ENCODE measurements around the gene DEFB124.
"Not testable (repeated sequence)": the region's sequence is repeated elsewhere in the genome, so short reads cannot be mapped to it uniquely, and the experiment has no call there.

DEFB124 gene

DNA sequence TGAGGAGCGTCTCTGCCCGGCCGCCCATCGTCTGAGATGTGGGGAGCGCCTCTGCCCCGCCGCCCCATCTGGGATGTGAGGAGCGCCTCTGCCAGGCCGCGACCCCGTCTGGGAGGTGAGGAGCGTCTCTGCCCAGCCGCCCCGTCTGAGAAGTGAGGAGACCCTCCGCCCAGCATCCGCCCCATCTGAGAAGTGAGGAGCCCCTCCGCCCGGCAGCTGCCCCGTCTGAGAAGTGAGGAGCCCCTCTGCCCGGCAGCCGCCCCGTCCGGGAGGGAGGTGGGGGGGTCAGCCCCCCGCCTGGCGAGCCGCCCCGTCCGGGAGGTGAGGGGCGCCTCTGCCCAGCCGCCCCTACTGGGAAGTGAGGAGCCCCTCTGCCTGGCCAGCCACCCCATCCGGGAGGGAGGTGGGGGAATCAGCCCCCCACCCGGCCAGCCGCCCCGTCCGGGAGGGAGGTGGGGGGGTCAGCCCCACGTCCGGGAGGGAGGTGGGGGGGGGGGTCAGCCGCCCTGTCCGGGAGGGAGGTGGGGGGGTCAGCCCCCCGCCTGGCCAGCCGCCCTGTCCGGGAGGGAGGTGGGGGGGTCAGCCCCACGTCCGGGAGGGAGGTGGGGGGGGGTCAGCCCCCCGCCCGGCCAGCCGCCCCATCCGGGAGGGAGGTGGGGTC, 47.9 kb downstream of the DEFB124 start:
- not testable (repeated sequence) for DNase-seq (ENCODE audit: low read depth in 3 of 3)

DNA sequence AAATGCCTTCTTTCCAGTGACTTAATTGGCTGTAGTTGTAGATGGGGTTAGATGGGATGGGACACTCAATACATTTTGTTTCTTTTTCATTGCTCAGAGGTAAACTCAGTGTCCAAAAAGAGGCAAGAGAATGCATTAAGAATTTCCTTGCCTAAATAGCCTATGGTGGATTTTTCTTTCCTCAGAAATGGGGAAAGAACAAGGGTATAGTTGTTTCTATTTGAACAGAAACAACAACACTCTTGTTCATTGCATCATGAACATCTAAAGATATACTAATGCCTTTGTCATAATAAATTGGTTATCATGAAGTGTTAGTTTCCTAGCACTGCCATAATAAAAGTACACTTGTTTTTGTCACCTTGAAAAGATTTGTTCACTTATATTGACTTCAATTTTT, 49.1 kb downstream of the DEFB124 start:
- DNase-seq (ENCODE audit: low read depth in 3 of 3): no peak

DNA sequence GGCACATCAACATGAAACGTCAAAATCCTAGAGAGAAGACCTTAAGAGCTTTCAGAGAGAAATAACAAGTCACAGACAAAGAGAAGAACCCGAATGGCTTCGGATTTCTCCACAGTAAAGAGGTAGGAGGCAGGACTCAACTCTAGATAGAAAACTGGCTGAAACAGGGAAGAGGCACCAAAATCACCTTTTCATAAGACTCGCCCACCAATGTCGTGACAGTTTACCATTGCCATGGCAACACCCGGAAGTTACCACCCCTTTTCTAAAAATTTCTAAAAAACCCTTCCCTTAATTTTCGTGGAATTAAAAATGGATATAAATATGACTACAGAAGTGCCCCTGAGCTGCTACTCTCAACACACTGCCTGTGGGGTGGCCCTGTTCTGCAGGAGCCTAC, 56.6 kb downstream of the DEFB124 start:
- DNase-seq (ENCODE audit: low read depth in 3 of 3): no peak

DNA sequence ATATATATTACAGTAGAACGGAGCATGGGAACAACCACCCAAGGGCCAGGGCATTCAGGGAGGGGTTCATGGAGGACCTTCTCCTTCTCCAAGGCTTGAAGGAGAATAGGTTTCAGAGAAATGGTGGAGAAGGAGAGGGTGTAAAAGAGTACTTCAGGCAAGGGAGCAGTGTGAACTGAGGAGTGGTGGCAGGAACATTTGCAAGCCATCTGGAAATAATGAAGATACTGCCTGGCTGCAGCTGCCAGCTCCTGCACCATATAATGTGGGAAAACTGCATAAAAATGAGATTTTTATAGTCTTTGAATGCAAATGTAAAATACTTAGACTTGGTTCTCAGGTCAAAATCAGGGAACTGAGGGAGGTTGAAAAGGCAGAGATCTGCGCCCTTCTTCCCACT, 59.3 kb downstream of the DEFB124 start:
- no peak for DNase-seq (ENCODE audit: low read depth in 3 of 3)

All from stimulated activated CD4-positive, alpha-beta T cell treated with anti-CD3 and anti-CD28 coated beads, TNF-alpha, amount 100 ng/mL, for 4 hours (primary cell).